GM10847 (cell line): ENCODE measurements around the gene SPIRE2.

Experiments used
- POLR2A ChIP-seq: IDR thresholded peaks from 2 replicates; pipeline ENCODE4 v1.6.1; 2011; ENCODE audit not compliant: insufficient read length; ENCODE audit errors: extremely low read depth

The SPIRE2 gene

GRCh38 chr16:89873972-89874689 is 45.9 kb downstream of the SPIRE2 start:
- TF ChIP-seq POLR2A = no peak

- no peak for TF ChIP-seq POLR2A
Measured at GRCh38 chr16:89880477-89881367, 52.4 kb downstream of the SPIRE2 start.

GRCh38 chr16:89881368-89881730 is 53.1 kb downstream of the SPIRE2 start:
- no peak for TF ChIP-seq POLR2A

GRCh38 chr16:89883346-89884040 is 55.2 kb downstream of the SPIRE2 start:
- TF ChIP-seq POLR2A = no peak

- no peak for TF ChIP-seq POLR2A
Measured at GRCh38 chr16:89884041-89884421, 55.8 kb downstream of the SPIRE2 start.

- TF ChIP-seq POLR2A = no peak
Measured at GRCh38 chr16:89887243-89887642, 59.0 kb downstream of the SPIRE2 start.

GRCh38 chr16:89890200-89890599 is 61.9 kb downstream of the SPIRE2 start:
- no peak for TF ChIP-seq POLR2A

GRCh38 chr16:89890886-89891657 is 62.8 kb downstream of the SPIRE2 start:
- TF ChIP-seq POLR2A = no peak

- no peak for TF ChIP-seq POLR2A
Measured at GRCh38 chr16:89892055-89892630, 63.9 kb downstream of the SPIRE2 start.

- TF ChIP-seq POLR2A = no peak
Measured at GRCh38 chr16:89892635-89893034, 64.4 kb downstream of the SPIRE2 start.

GRCh38 chr16:89893642-89894548 is 65.6 kb downstream of the SPIRE2 start:
- no peak for TF ChIP-seq POLR2A

GRCh38 chr16:89895482-89896250 is 67.4 kb downstream of the SPIRE2 start:
- no peak for TF ChIP-seq POLR2A

- TF ChIP-seq POLR2A = no peak
Measured at GRCh38 chr16:89897204-89897603, 68.9 kb downstream of the SPIRE2 start.
